ENCODE data around the gene AGR3. TPM values are rescaled to one million over a fixed set of nuclear protein-coding genes. Genes with fewer than 3 reads are reported as not detected.
"Not testable (repeated sequence)": the region's sequence is repeated elsewhere in the genome, so short reads cannot be mapped to it uniquely, and the experiment has no call there.

The AGR3 gene
- total RNA-seq, 1 donor from 2014 or later = not detected

DNA sequence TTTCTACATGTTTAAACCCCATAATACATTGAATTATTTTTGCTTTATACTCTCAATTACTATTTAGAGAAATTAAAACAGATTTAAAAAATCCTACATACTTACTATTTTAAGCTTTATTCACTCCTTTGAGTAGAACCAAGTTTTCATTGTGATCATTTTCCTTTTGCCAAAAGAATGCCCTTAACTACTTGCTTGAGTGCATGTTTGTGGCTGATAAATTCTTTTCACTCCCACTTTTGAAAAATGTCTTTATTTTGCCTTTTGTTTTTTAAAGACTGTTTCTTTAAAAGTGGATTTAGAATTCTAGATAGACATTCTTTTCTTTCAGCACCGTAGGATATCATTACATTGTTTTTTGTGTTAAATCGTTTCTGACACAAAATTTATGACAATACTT, 22.3 kb upstream of the AGR3 start:
- intact Hi-C loops (cut with DNase I) = no loop called here
- DNase-seq (no peak), ATAC-seq (ENCODE audit: poor library complexity) (no peak)

GRCh38 chr7:16900209-16900768, 18.5 kb upstream of the AGR3 start:
- intact Hi-C loops (cut with DNase I) = no loop called here
- DNase-seq (no peak), ATAC-seq (ENCODE audit: poor library complexity) (no peak)

- DNase-seq (no peak), ATAC-seq (ENCODE audit: poor library complexity) (no peak)
- intact Hi-C loops (cut with DNase I) = no loop called here
These were observed 10.3 kb upstream of the AGR3 start for GRCh38 chr7:16891874-16892643.

DNA sequence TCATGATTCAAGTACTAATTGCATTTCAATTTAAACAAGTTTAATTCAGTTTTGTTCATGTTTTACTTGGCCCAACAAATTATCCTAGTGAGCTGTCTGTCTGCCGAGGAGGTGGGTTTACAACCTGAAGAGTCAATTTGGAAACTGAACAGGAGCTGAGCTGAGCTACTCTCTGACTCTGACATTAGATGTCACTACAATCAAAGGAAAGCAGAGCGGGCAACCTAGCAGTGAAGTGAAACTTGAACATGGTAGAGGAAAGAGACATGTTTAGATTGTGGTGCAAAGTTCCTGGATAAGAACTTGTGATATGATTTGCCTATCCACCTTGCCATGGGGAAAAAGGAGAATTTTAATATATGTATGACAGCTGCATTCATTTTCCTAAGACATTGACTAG, 9.6 kb upstream of the AGR3 start:
- DNase-seq (no peak), ATAC-seq (ENCODE audit: poor library complexity) (peak; percentile 59)
- intact Hi-C loops (cut with DNase I) = no loop called here

GRCh38 chr7:16889851-16890415, 8.2 kb upstream of the AGR3 start:
- DNase-seq = no peak
- no peak for ATAC-seq (ENCODE audit: poor library complexity)
- intact Hi-C loops (cut with DNase I) = no loop called here

- ATAC-seq (ENCODE audit: poor library complexity) (no peak), DNase-seq (no peak)
- intact Hi-C loops (cut with DNase I) = no loop called here
These were observed 7.5 kb upstream of the AGR3 start for GRCh38 chr7:16889305-16889704.

DNA sequence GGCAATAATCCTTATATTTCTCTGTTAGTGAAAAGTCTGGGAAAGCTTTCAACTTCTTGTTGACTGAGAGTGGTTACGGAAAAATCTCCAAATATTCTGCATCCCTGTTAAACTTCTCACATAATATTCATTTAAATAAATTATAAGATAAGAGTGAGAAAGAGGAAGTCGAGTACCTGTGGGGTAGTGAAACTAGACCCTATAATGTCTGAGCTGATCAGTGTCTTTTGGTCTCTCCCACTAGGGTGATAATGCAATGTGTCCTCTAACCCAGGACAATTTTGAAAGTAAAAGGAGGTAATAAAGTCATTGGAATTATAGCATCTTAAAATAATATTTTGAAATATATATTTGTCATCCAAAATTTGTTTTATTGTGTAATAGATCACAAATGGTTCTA, 2.1 kb upstream of the AGR3 start:
- no peak for ATAC-seq (ENCODE audit: poor library complexity)
- intact Hi-C loops (cut with DNase I) = no loop called here
- no peak for DNase-seq

DNA sequence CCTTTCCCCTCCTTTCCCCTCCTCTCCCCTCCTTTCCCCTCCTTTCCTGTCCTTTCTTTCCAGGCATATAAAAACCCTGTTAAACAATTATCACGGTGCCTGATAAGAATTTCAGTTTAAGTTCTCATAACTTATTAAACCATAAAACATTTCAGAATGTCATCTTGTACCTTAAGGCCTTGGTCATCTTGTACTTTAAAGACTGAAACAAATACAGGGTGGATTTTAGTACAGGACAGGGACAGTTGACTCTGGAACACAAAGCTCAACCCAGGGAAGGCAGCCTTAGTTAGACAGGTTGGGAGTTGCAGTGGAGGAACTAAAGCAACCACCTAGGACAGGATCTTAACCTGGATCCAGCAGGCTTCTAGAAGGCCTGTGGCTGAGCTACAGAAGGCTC, 1.2 kb downstream of the AGR3 start:
- ATAC-seq (ENCODE audit: poor library complexity) (no peak), DNase-seq (no peak)
- intact Hi-C loops (cut with DNase I) = no loop called here

GRCh38 chr7:16879181-16879580, 2.6 kb downstream of the AGR3 start:
- no peak for DNase-seq
- intact Hi-C loops (cut with DNase I) = no loop called here
- ATAC-seq (ENCODE audit: poor library complexity) = no peak

- intact Hi-C loops (cut with DNase I) = no loop called here
- DNase-seq (no peak), ATAC-seq (ENCODE audit: poor library complexity) (no peak)
These were observed 5.9 kb downstream of the AGR3 start for GRCh38 chr7:16875861-16876260.

DNA sequence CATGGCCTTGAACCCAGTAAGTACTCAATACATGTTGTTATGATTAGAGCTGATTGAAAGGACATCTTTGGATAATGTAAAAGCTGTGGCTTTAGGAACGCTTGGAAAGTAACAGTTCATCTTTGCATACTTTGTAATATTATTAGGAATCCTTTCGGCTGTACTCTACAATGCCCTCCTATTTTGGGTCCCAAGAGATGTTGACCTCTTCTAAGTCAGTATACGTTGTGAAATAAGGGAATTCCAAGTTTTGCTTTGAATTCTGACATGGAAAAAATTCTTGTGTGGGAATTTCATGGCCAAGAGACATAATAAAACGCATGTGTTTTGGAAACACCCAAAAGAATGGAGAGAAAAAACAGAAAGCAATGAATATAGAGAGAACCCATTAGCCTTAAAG, 7.7 kb downstream of the AGR3 start:
- ATAC-seq (ENCODE audit: poor library complexity) (no peak), DNase-seq (no peak)
- intact Hi-C loops (cut with DNase I) = no loop called here

GRCh38 chr7:16867328-16867727, 14.5 kb downstream of the AGR3 start:
- DNase-seq = no peak
- no peak for ATAC-seq (ENCODE audit: poor library complexity)
- intact Hi-C loops (cut with DNase I) = no loop called here

GRCh38 chr7:16853189-16853588, 28.6 kb downstream of the AGR3 start:
- ATAC-seq (ENCODE audit: poor library complexity); DNase-seq; intact Hi-C loops (cut with DNase I): not testable (repeated sequence)

DNA sequence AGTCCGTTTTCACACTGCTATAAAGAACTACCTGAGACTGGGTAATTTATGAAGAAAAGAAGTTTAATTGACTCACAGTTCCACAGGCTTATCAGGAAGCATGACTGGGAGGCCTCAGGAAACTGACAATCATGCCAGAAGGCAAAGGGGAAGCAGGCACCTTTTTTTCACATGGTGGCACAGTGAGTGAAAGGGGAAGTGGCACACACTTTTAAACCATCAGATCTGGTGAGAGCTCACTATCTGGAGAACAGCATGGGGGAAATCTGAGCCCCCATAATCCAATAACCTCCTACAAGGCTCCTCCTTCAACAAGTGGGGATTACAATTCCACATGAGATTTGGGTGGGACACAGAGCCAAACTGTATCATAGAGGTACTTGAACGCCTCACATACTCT, 30.0 kb downstream of the AGR3 start:
- ATAC-seq (ENCODE audit: poor library complexity) (no peak), DNase-seq (no peak)
- intact Hi-C loops (cut with DNase I) = no loop called here

- DNase-seq = peak; percentile 39
- ATAC-seq (ENCODE audit: poor library complexity) = no peak
- intact Hi-C loops (cut with DNase I) = no loop called here
These were observed 30.9 kb downstream of the AGR3 start for GRCh38 chr7:16850614-16851466.

DNA sequence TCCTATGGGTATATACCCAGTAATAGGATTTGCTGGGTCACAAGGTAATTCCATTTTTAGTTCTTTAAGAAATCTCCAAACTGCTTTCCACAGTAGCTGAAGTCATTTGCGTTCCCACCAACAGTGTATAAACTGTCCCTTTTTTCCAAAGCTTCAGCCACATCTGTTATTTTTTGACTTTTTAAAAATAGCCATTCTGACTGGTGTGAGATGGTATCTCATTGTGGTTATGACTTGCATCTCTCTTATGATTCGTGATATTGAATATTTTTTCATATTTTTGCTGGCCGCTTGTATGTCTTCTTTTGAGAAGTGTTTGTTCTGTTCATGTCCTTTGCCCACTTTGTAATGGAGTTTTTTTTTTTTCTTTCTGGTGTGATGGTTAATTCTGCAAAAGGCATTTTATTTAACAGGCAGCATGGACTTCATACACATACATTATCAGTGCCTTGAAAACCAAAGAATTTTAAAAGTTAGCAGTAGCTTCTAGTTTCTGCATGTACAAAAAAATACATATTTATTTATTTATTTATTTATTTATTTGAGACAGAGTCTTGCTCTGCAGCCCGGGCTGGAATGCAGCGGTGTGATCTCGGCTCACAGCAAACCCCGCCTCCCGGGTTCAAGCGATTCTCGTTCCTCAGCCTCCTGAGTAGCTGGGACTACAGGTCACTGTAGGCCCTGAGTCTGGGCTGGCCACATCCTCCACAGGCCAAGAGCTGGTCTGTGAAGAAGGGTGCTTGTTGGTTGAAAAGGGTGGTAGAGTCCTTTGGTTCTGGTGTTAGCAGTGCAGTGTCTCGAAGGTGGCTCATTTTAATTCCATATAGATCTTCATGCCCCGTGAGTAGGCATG, 32.3 kb downstream of the AGR3 start:
- intact Hi-C loops (cut with DNase I) = no loop called here
- DNase-seq (no peak), ATAC-seq (ENCODE audit: poor library complexity) (no peak)

DNA sequence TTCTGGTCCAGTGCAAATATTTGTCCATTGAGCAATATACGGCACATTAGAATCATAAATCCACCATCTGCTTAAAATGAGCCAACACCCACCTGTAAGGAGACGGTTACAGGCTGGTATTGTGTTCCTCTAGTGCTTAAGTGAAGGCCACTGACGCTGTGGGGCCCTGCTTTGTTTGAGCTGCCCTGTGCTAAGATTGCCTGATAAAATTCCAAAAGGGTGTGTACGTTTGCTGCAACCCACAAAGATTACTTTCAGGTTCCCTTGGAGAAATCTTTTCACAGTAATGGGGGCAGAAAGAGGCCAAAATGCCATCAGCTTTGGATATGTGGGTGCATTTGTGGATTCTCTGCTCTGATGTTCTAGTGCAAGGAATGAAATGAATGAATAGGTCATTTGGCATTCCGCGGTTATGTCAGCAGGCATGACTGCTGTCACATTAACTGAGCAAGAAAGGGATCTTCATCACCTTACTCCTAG, 34.4 kb downstream of the AGR3 start:
- intact Hi-C loops (cut with DNase I) = no loop called here
- ATAC-seq (ENCODE audit: poor library complexity) = peak; percentile 52
- DNase-seq = no peak

DNA sequence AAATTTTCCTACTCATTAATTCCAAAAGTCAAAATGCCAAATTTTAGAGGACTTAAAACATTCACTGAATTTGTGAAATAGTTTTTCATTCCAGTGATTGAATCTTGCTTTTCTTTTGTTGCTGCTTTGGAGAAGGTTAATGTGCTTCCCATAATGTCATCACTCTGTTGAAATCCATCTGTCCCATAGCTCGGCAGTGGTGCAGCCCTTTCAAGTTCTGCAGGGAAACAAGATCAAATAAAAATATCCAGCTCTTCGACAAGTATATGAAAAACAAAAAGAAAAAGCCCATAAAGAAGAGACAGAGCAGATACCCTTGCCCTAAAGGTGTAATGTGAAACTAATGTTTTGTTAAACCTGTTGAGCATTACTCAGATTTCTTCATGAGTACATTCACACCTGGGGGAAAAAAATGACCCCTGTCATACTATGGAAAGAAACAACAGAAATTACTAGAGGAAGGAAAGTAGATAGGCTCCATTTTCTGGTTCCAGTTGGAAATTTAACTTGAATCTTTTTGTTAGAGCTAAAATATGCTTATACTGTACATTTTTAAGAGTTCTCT, 35.1 kb downstream of the AGR3 start:
- intact Hi-C loops (cut with DNase I) = no loop called here
- DNase-seq (no peak), ATAC-seq (ENCODE audit: poor library complexity) (no peak)

Measured in Right ventricle myocardium superior (tissue), 1 donor.